H9 (cell line): Measurements from ENCODE around the gene USP49. TPM values are rescaled to one million over a fixed set of nuclear protein-coding genes. Genes with fewer than 3 reads are reported as not detected.
A peak's percentile ranks its signal among the peaks of the same experiment; 100 is the strongest.

Experiments used
- DNase-seq: peaks from one replicate; pipeline ENCODE4 v3.0.0-alpha.2; 2017
- H2AFZ ChIP-seq: one replicate; pipeline ENCODE4 v1.6.1; 2013; ENCODE audit warnings: mild to moderate bottlenecking, low read length, control low read depth, moderate library complexity
- H2AK5ac ChIP-seq: 2 replicates; pipeline ENCODE4 v1.6.1; 2013; ENCODE audit warnings: low read length, control low read depth, mixed read lengths; ENCODE audit not compliant: insufficient read length
- H2BK120ac ChIP-seq: one replicate; pipeline ENCODE4 v1.6.1; 2013; ENCODE audit warnings: low read depth, mild to moderate bottlenecking, low read length, control low read depth, inconsistent platforms; ENCODE audit not compliant: poor library complexity, severe bottlenecking
- H2BK12ac ChIP-seq: 2 replicates; pipeline ENCODE4 v1.6.1; 2013; ENCODE audit warnings: low read length, control low read depth, mixed read lengths, low read depth; ENCODE audit not compliant: insufficient read length
- H2BK15ac ChIP-seq: 2 replicates; pipeline ENCODE4 v1.6.1; 2013; ENCODE audit warnings: low read depth, low read length, control low read depth
- H2BK20ac ChIP-seq: one replicate; pipeline ENCODE4 v1.6.1; 2013; ENCODE audit warnings: low read depth, mild to moderate bottlenecking, low read length, control low read depth, inconsistent platforms; ENCODE audit not compliant: poor library complexity, severe bottlenecking
- H2BK5ac ChIP-seq: 2 replicates; pipeline ENCODE4 v1.6.1; 2013; ENCODE audit warnings: low read length, control low read depth, mixed read lengths; ENCODE audit not compliant: insufficient read length
- H3K14ac ChIP-seq: 2 replicates; pipeline ENCODE4 v1.6.1; 2013; ENCODE audit warnings: low read length, control low read depth; ENCODE audit not compliant: insufficient read depth
- H3K18ac ChIP-seq: 2 replicates; pipeline ENCODE4 v1.6.1; 2013; ENCODE audit warnings: low read depth, mild to moderate bottlenecking, mixed read lengths, low read length, control low read depth; ENCODE audit not compliant: insufficient read length
- H3K23ac ChIP-seq: 2 replicates; pipeline ENCODE4 v1.6.1; 2013; ENCODE audit warnings: low read length, control low read depth, mixed read lengths, low read depth; ENCODE audit not compliant: insufficient read length
- H3K23me2 ChIP-seq: 2 replicates; pipeline ENCODE4 v1.6.1; 2013; ENCODE audit warnings: low read depth, mild to moderate bottlenecking, mixed read lengths, low read length, control low read depth; ENCODE audit not compliant: insufficient read length, poor library complexity, severe bottlenecking
- H3K27ac ChIP-seq: 2 replicates; pipeline ENCODE4 v1.5.1; 2013; ENCODE audit warnings: low read length, control low read depth, mixed read lengths, low read depth; ENCODE audit not compliant: insufficient read length
- H3K27me3 ChIP-seq: 2 replicates; pipeline ENCODE4 v1.6.1; 2013; ENCODE audit warnings: low read length, control low read depth, inconsistent platforms; ENCODE audit not compliant: insufficient read depth
- H3K4ac ChIP-seq: 2 replicates; pipeline ENCODE4 v1.6.1; 2013; ENCODE audit warnings: low read depth, mild to moderate bottlenecking, control low read depth, inconsistent platforms, low read length, moderate library complexity
- H3K4me1 ChIP-seq: 2 replicates; pipeline ENCODE4 v1.6.1; 2013; ENCODE audit warnings: low read length, control low read depth, inconsistent platforms; ENCODE audit not compliant: insufficient read depth
- H3K4me2 ChIP-seq: 2 replicates; pipeline ENCODE4 v1.6.1; 2013; ENCODE audit warnings: low read length, control low read depth, mixed read lengths; ENCODE audit not compliant: insufficient read length, insufficient read depth
- H3K56ac ChIP-seq: 2 replicates; pipeline ENCODE4 v1.6.1; 2013; ENCODE audit warnings: low read depth, mild to moderate bottlenecking, mixed read lengths, low read length, control low read depth; ENCODE audit not compliant: insufficient read length
- H3K79me1 ChIP-seq: 2 replicates; pipeline ENCODE4 v1.6.1; 2013; ENCODE audit warnings: low read depth, mild to moderate bottlenecking, moderate library complexity, low read length, control low read depth, inconsistent platforms; ENCODE audit not compliant: insufficient read depth, poor library complexity, severe bottlenecking
- H3K79me2 ChIP-seq: 2 replicates; pipeline ENCODE4 v1.6.1; 2013; ENCODE audit warnings: low read length, control low read depth, inconsistent platforms; ENCODE audit not compliant: insufficient read depth
- H3K9ac ChIP-seq: 2 replicates; pipeline ENCODE4 v1.6.1; 2013; ENCODE audit warnings: low read length, control low read depth, mixed read lengths; ENCODE audit not compliant: insufficient read length; ENCODE audit errors: extremely low read depth
- H3K9me3 ChIP-seq: one replicate; pipeline ENCODE4 v1.6.1; 2013; ENCODE audit warnings: low read depth, low read length, inconsistent platforms; ENCODE audit not compliant: control insufficient read depth
- H3T11ph ChIP-seq: one replicate; pipeline ENCODE4 v1.6.1; 2013; ENCODE audit warnings: mild to moderate bottlenecking, low read length, control low read depth, inconsistent platforms
- H4K20me1 ChIP-seq: one replicate; pipeline ENCODE4 v1.6.1; 2013; ENCODE audit not compliant: control insufficient read depth, insufficient read length, insufficient read depth
- H4K5ac ChIP-seq: 2 replicates; pipeline ENCODE4 v1.6.1; 2013; ENCODE audit warnings: low read depth, mild to moderate bottlenecking, mixed read lengths, low read length, control low read depth; ENCODE audit not compliant: insufficient read length
- H4K8ac ChIP-seq: replicated peaks from 2 replicates; pipeline ENCODE4 v1.6.1; 2013; ENCODE audit warnings: low read length, control low read depth, mixed read lengths, low read depth; ENCODE audit not compliant: insufficient read length
- H4K91ac ChIP-seq: 2 replicates; pipeline ENCODE4 v1.6.1; 2013; ENCODE audit warnings: low read depth, mild to moderate bottlenecking, moderate library complexity, mixed read lengths, low read length, control low read depth; ENCODE audit not compliant: insufficient read length
- H3K27ac Mint-ChIP-seq, 3 experiments: 2 replicates in 2 of 3; 3 replicates in 1 of 3; pipeline ENCODE4 v1.8.0; 2020 to 2021; ENCODE audit warnings: mixed read lengths in 3 of 3, mild to moderate bottlenecking in 1 of 3, moderate library complexity in 1 of 3
- H3K27me3 Mint-ChIP-seq: 2 replicates; pipeline ENCODE4 v1.8.0; 2021; ENCODE audit warnings: low read depth, mild to moderate bottlenecking, moderate library complexity, mixed read lengths
- H3K36me3 Mint-ChIP-seq, 3 experiments: 2 replicates in 2 of 3; 3 replicates in 1 of 3; pipeline ENCODE4 v1.8.0; 2020 to 2021; ENCODE audit warnings: low read depth in 3 of 3, mixed read lengths in 3 of 3; ENCODE audit not compliant: insufficient read depth in 1 of 3
- H3K4me1 Mint-ChIP-seq, 2 experiments: 2 replicates each; pipeline ENCODE4 v1.8.0; 2020; ENCODE audit warnings: mixed read lengths in 2 of 2
- H3K4me3 Mint-ChIP-seq, 2 experiments: 2 replicates in 1 of 2; 3 replicates in 1 of 2; pipeline ENCODE4 v1.8.0; 2020 to 2021; ENCODE audit warnings: mild to moderate bottlenecking in 2 of 2, mixed read lengths in 2 of 2, moderate library complexity in 1 of 2
- H3K9me3 Mint-ChIP-seq, 2 experiments: 2 replicates in 1 of 2; 3 replicates in 1 of 2; pipeline ENCODE4 v1.8.0; 2020; ENCODE audit warnings: mild to moderate bottlenecking in 2 of 2, mixed read lengths in 2 of 2, moderate library complexity in 1 of 2
- WGBS: extraction: QIAGEN DNeasy Blood & Tissue Kit; methylation state at CpG from one replicate; pipeline ENCODE4 v1.1.7; 2013; ENCODE audit warnings: missing lambda C conversion rate, low lambda C conversion rate, mixed read lengths; ENCODE audit not compliant: insufficient read length; ENCODE audit errors: extremely low coverage; 5-methylcytosine and 5-hydroxymethylcytosine counted together
- total RNA-seq: library from RNA; stranded (reverse); gene quantifications from 2 replicates; pipeline ENCODE4 v1.2.1, GENCODE V29; 2021
- TF ChIP-seq, protein P1 (sequence below): fragments of 200-600 bp; sonication (generic); conservative IDR thresholded peaks from 3 replicates; pipeline ENCODE4 v1.8.0; 2021; ENCODE audit warnings: antibody characterized with exemption, mild to moderate bottlenecking

USP49 gene
- total RNA-seq, 1 experiment from 2014 or later: 19.0 TPM

GRCh38 chr6:41823178-41823577, 72.0 kb downstream of the USP49 start:
- H2BK20ac ChIP-seq: no peak overlapping the region
- no peak overlapping the region for H3K14ac ChIP-seq
- DNase-seq: no peak
- H3K9ac ChIP-seq: no peak overlapping the region
- H3K27me3 ChIP-seq: no peaks in the 10 kb centered on the region
- H2AFZ ChIP-seq: no peak overlapping the region
- no peaks in the 10 kb centered on the region for H3K79me1 ChIP-seq
- H3K27ac ChIP-seq: no peak overlapping the region
- H2BK12ac ChIP-seq: no peak overlapping the region
- no peaks in the 10 kb centered on the region for H3K79me2 ChIP-seq
- no peak overlapping the region for H3K56ac ChIP-seq
- Mint-ChIP-seq H3K4me3 (no peak overlapping the region), H3K36me3 (peaks cover 0 to 2% (median 0%) of the 10 kb centered on the region in 3 experiments; a peak in 1 of 7 replicates), H3K27ac (0 out of 7 replicates have a peak overlapping the region, but pooled peaks of 1 of the 3 experiments have one; percentile 61), H3K4me1 (peaks cover 0 to 2% of the 10 kb centered on the region in 2 experiments; a peak in 1 of 4 replicates), H3K27me3 (no peaks in the 10 kb centered on the region), H3K9me3 (no peaks in the 10 kb centered on the region)
- H3K23me2 ChIP-seq: no peaks in the 10 kb centered on the region
- H2BK15ac ChIP-seq: no peak overlapping the region
- H3K23ac ChIP-seq: no peak overlapping the region
- H2BK120ac ChIP-seq: no peak overlapping the region
- H2BK5ac ChIP-seq: no peak overlapping the region
- H3K4me2 ChIP-seq: no peak overlapping the region
- no peak overlapping the region for H4K5ac ChIP-seq
- no CpG with 5 or more reads among the region's 1 CpG for WGBS
- no peak overlapping the region for H3K18ac ChIP-seq
- H4K20me1 ChIP-seq: no peaks in the 10 kb centered on the region
- TF ChIP-seq, protein P1, sequence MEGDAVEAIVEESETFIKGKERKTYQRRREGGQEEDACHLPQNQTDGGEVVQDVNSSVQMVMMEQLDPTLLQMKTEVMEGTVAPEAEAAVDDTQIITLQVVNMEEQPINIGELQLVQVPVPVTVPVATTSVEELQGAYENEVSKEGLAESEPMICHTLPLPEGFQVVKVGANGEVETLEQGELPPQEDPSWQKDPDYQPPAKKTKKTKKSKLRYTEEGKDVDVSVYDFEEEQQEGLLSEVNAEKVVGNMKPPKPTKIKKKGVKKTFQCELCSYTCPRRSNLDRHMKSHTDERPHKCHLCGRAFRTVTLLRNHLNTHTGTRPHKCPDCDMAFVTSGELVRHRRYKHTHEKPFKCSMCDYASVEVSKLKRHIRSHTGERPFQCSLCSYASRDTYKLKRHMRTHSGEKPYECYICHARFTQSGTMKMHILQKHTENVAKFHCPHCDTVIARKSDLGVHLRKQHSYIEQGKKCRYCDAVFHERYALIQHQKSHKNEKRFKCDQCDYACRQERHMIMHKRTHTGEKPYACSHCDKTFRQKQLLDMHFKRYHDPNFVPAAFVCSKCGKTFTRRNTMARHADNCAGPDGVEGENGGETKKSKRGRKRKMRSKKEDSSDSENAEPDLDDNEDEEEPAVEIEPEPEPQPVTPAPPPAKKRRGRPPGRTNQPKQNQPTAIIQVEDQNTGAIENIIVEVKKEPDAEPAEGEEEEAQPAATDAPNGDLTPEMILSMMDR: no peak
- no peaks in the 10 kb centered on the region for H3K9me3 ChIP-seq
- no peaks in the 10 kb centered on the region for H3K4me1 ChIP-seq
- no peak overlapping the region for H2AK5ac ChIP-seq
- H4K8ac ChIP-seq: no peak overlapping the region
- H4K91ac ChIP-seq: no peak overlapping the region
- H3T11ph ChIP-seq: no peak overlapping the region
- H3K4ac ChIP-seq: no peak overlapping the region
